Stimulated activated CD4-positive, alpha-beta T cell treated with anti-CD3 and anti-CD28 coated beads, TNF-alpha, amount 100 ng/mL, for 24 hours (primary cell): ENCODE measurements around the gene RPRML.

Experiments
- DNase-seq, 3 experiments: peaks; one replicate each; pipeline ENCODE4 v3.0.0-alpha.2; 2020; ENCODE audit warnings: low read depth in 3 of 3

RPRML gene

GRCh38 chr17:46944931-46945330 lies 34.1 kb downstream of the RPRML start:
- no peak for DNase-seq

GRCh38 chr17:46943501-46944393 lies 35.3 kb downstream of the RPRML start:
- DNase-seq: no peak

- no peak for DNase-seq
These were observed 35.9 kb downstream of the RPRML start for GRCh38 chr17:46943218-46943500.

GRCh38 chr17:46942441-46943217 lies 36.4 kb downstream of the RPRML start:
- DNase-seq: peak in 1 of 3 experiments; percentile 54

GRCh38 chr17:46940692-46941404 lies 38.2 kb downstream of the RPRML start:
- peak; percentile 46 to 65 (median 48) for DNase-seq

GRCh38 chr17:46935658-46936266 lies 43.3 kb downstream of the RPRML start:
- no peak for DNase-seq

- no peak for DNase-seq
These were observed 47.5 kb downstream of the RPRML start for GRCh38 chr17:46931596-46931995.

GRCh38 chr17:46930051-46930450 lies 49.0 kb downstream of the RPRML start:
- no peak for DNase-seq

- no peak for DNase-seq
These were observed 49.6 kb downstream of the RPRML start for GRCh38 chr17:46929413-46929812.

GRCh38 chr17:46928467-46929261 lies 50.4 kb downstream of the RPRML start:
- no peak for DNase-seq
